ENCODE data around the gene ATXN2L.

The ATXN2L gene

DNA sequence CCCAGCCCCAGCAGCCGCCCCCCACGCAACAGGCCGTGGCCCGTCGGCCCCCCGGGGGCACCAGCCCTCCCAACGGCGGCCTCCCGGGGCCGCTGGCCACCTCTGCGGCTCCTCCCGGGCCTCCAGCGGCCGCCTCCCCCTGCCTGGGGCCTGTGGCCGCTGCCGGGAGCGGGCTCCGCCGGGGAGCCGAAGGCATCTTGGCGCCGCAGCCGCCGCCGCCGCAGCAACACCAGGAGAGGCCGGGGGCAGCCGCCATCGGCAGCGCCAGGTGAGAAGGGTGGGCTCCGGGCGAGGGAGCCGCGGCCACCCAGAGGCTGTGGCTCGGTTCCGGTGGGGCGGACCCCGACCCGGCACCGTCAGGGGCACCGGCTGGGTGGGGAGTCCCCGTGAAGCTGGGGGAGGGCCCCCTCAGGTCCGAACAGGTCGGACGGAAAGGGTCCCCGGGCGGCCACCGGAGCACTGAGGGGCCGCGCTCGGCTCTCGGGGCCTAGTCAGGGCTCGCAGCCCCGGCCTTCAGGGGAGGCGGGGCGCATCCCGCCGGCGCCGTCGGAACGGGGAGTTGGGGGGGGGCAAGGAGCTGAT lies 583 bp downstream of the ATXN2L start:
- H3K36me3 ChIP-seq (ENCODE audit: insufficient read depth, low read length) = peaks cover 39% of the 10 kb centered on the region
- H3K9me3 ChIP-seq (ENCODE audit: low read depth, low read length) = no peaks in the 10 kb centered on the region
- DNase-seq (ENCODE audit: low read depth, low spot score) = no peak
- H3K4me3 ChIP-seq = peak overlapping the region; percentile 89
- TF ChIP-seq FOXP2 (optimal IDR thresholded peaks at IDR 0.05; ENCODE audit: control extremely low read depth, extremely low read length, insufficient read depth) (no peak), EZH2 (IDR thresholded peaks at IDR 0.05) (no peak), POLR2AphosphoS5 (IDR thresholded peaks at IDR 0.05; ENCODE audit: borderline replicate concordance, low read depth, low read length) (no peak)
- peak overlapping the region; percentile 100 for H3K9ac ChIP-seq (ENCODE audit: insufficient read length)
- peak overlapping the region; percentile 98 for H3K27ac ChIP-seq

DNA sequence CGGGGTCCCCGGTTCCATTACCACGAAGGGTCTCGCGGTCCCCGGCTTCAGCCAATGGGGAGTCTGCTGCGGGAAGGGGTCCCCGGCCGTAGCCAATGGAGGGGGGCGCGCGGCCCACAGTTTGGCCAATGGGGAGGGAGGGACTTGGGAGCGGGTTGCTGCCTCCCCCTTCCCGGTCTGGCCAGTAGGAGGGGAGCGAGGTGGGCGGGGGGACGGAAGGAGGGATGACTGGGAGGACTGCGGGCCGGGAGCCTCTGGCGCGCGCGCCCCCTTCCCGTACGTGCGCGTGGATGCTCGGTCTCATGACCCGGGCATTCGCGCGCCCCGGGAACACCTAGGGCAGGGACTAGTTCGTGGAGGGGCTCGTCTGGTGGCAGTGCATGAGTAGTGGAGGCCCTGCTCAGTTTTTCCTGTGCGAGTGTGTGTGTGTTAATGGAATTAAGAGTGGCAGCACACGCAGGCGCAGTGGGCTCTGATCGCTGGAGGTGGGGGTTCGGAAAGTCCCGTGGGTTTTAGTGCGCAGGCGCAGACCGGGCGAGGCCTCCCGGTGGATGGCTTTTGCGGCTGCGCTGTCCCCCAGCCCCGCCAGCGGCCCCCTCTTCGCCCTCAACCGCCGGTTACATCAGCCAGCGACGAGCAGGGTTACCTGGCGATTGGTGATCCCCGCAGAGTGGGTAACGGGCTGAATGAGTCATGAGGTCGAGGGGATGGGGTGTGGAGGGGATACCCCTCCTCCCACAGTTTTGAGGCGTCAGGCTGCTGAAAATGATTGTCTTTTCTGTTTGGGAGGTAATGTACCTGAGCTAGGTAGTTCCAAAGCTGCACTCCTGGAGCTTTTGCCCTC lies 1.3 kb downstream of the ATXN2L start:
- Histone ChIP-seq H3K27ac (peak overlapping the region; percentile 98), H3K36me3 (ENCODE audit: insufficient read depth, low read length) (peaks cover 46% of the 10 kb centered on the region), H3K9ac (ENCODE audit: insufficient read length) (peak overlapping the region; percentile 100), H3K4me3 (peak overlapping the region; percentile 89), H3K9me3 (ENCODE audit: low read depth, low read length) (no peaks in the 10 kb centered on the region)
- TF ChIP-seq EZH2 (IDR thresholded peaks at IDR 0.05) (no peak), POLR2AphosphoS5 (IDR thresholded peaks at IDR 0.05; ENCODE audit: borderline replicate concordance, low read depth, low read length) (peak; percentile 81), FOXP2 (optimal IDR thresholded peaks at IDR 0.05; ENCODE audit: control extremely low read depth, extremely low read length, insufficient read depth) (peak; percentile 18)
- DNase-seq (ENCODE audit: low read depth, low spot score) = peak; percentile 72

DNA sequence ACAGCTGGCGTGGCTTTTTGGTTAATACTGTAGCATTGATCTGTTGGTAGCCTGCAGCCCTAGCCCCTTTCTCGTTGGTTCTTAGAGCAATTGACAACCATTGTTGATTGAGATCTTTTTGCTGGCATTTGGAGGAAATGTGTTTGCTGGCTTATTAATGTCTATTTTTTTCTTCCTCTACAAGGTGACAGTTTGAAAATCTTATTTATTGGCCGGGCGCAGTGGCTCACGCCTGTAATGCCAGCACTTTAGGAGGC lies 1.8 kb downstream of the ATXN2L start:
- Histone ChIP-seq H3K9ac (ENCODE audit: insufficient read length) (peak overlapping the region; percentile 95), H3K4me3 (peak overlapping the region; percentile 89), H3K9me3 (ENCODE audit: low read depth, low read length) (no peaks in the 10 kb centered on the region), H3K36me3 (ENCODE audit: insufficient read depth, low read length) (peaks cover 52% of the 10 kb centered on the region), H3K27ac (peak overlapping the region; percentile 97)
- DNase-seq (ENCODE audit: low read depth, low spot score) = no peak
- TF ChIP-seq EZH2 (IDR thresholded peaks at IDR 0.05) (no peak), FOXP2 (optimal IDR thresholded peaks at IDR 0.05; ENCODE audit: control extremely low read depth, extremely low read length, insufficient read depth) (no peak), POLR2AphosphoS5 (IDR thresholded peaks at IDR 0.05; ENCODE audit: borderline replicate concordance, low read depth, low read length) (no peak)

DNA sequence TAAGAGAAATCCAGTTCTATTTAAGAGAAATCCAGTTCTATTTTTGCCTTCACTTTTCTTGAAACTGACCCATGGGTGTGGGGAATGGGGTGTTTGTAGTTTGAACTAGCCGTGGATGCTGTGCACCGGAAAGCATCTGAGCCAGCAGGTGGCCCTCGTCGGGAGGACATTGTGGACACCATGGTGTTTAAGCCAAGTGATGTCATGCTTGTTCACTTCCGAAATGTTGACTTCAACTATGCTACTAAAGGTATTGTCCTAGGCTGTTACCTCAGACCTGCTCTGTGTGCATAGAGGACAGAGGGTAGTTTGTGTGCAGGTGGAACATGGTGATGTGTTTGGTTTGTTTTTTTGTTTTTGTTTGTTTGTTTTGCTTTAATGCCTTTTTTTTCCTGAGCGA lies 3.3 kb downstream of the ATXN2L start:
- TF ChIP-seq EZH2 (IDR thresholded peaks at IDR 0.05) = no peak
- no peak for TF ChIP-seq FOXP2 (optimal IDR thresholded peaks at IDR 0.05; ENCODE audit: control extremely low read depth, extremely low read length, insufficient read depth)
- TF ChIP-seq POLR2AphosphoS5 (IDR thresholded peaks at IDR 0.05; ENCODE audit: borderline replicate concordance, low read depth, low read length) = no peak
- peak overlapping the region; percentile 95 for H3K9ac ChIP-seq (ENCODE audit: insufficient read length)
- peak overlapping the region; percentile 89; the same call in 1 of the 2 replicates for H3K4me3 ChIP-seq
- no peak overlapping the region for H3K27ac ChIP-seq
- no peak for DNase-seq (ENCODE audit: low read depth, low spot score)
- peaks cover 67% of the 10 kb centered on the region for H3K36me3 ChIP-seq (ENCODE audit: insufficient read depth, low read length)
- no peaks in the 10 kb centered on the region for H3K9me3 ChIP-seq (ENCODE audit: low read depth, low read length)

DNA sequence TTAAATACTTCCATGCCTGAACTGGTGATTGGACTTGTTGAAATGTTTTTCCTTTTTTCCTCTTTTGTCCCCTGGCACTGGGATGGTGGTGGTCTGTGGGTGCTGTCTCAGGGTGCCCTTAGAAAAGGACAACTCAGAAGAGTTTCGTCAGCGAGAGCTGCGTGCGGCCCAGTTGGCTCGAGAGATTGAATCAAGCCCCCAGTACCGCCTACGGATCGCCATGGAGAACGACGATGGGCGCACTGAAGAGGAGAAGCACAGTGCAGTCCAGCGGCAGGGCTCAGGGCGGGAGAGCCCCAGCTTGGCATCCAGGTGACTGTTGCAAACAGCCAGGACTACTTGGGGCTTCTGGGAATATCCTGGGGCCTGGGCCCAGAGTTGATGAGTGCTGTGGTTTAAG lies 6.9 kb downstream of the ATXN2L start:
- TF ChIP-seq EZH2 (IDR thresholded peaks at IDR 0.05) (no peak), POLR2AphosphoS5 (IDR thresholded peaks at IDR 0.05; ENCODE audit: borderline replicate concordance, low read depth, low read length) (no peak), FOXP2 (optimal IDR thresholded peaks at IDR 0.05; ENCODE audit: control extremely low read depth, extremely low read length, insufficient read depth) (no peak)
- Histone ChIP-seq H3K4me3 (no peak overlapping the region), H3K9me3 (ENCODE audit: low read depth, low read length) (no peaks in the 10 kb centered on the region), H3K36me3 (ENCODE audit: insufficient read depth, low read length) (peaks cover 100% of the 10 kb centered on the region), H3K9ac (ENCODE audit: insufficient read length) (no peak overlapping the region), H3K27ac (no peak overlapping the region)
- no peak for DNase-seq (ENCODE audit: low read depth, low spot score)

DNA sequence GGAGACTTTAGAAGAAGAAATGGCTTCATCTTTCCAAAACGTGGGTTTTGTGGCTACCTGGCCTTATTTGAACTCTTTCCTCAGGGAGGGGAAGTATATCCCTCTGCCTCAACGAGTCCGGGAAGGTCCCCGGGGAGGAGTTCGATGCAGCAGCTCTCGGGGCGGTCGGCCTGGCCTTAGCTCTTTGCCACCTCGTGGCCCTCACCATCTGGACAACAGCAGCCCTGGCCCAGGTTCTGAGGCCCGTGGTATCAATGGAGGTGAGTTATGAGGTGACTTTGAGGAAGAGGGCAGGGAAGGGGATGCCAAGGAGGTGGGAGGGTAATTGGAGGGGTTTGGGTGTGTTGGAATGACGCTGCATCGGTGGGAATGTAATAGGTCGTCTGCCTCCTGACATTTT lies 7.7 kb downstream of the ATXN2L start:
- Histone ChIP-seq H3K4me3 (no peak overlapping the region), H3K36me3 (ENCODE audit: insufficient read depth, low read length) (peaks cover 100% of the 10 kb centered on the region), H3K27ac (no peak overlapping the region), H3K9me3 (ENCODE audit: low read depth, low read length) (no peaks in the 10 kb centered on the region), H3K9ac (ENCODE audit: insufficient read length) (no peak overlapping the region)
- TF ChIP-seq FOXP2 (optimal IDR thresholded peaks at IDR 0.05; ENCODE audit: control extremely low read depth, extremely low read length, insufficient read depth) = no peak
- TF ChIP-seq POLR2AphosphoS5 (IDR thresholded peaks at IDR 0.05; ENCODE audit: borderline replicate concordance, low read depth, low read length) = no peak
- no peak for TF ChIP-seq EZH2 (IDR thresholded peaks at IDR 0.05)
- DNase-seq (ENCODE audit: low read depth, low spot score) = no peak

DNA sequence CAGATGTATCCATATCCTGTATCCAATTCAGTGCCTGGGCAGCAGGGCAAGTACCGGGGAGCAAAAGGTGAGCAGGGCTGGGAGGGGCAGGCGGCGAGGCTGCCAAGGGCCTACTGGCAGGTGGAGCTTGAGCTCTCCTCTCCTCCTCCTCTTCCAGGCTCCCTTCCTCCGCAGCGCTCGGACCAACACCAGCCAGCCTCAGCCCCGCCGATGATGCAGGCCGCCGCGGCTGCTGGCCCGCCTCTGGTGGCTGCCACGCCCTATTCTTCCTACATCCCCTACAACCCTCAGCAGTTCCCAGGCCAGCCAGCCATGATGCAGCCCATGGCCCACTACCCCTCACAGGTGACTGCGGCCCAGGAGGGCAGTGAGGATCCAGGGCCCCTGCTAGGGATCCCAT lies 11.6 kb downstream of the ATXN2L start:
- DNase-seq (ENCODE audit: low read depth, low spot score) = no peak
- H3K36me3 ChIP-seq (ENCODE audit: insufficient read depth, low read length) = peaks cover 85% of the 10 kb centered on the region
- no peak overlapping the region for H3K27ac ChIP-seq
- H3K9ac ChIP-seq (ENCODE audit: insufficient read length) = no peak overlapping the region
- no peak for TF ChIP-seq POLR2AphosphoS5 (IDR thresholded peaks at IDR 0.05; ENCODE audit: borderline replicate concordance, low read depth, low read length)
- TF ChIP-seq EZH2 (IDR thresholded peaks at IDR 0.05) = no peak
- TF ChIP-seq FOXP2 (optimal IDR thresholded peaks at IDR 0.05; ENCODE audit: control extremely low read depth, extremely low read length, insufficient read depth) = no peak
- no peak overlapping the region for H3K4me3 ChIP-seq
- no peaks in the 10 kb centered on the region for H3K9me3 ChIP-seq (ENCODE audit: low read depth, low read length)

DNA sequence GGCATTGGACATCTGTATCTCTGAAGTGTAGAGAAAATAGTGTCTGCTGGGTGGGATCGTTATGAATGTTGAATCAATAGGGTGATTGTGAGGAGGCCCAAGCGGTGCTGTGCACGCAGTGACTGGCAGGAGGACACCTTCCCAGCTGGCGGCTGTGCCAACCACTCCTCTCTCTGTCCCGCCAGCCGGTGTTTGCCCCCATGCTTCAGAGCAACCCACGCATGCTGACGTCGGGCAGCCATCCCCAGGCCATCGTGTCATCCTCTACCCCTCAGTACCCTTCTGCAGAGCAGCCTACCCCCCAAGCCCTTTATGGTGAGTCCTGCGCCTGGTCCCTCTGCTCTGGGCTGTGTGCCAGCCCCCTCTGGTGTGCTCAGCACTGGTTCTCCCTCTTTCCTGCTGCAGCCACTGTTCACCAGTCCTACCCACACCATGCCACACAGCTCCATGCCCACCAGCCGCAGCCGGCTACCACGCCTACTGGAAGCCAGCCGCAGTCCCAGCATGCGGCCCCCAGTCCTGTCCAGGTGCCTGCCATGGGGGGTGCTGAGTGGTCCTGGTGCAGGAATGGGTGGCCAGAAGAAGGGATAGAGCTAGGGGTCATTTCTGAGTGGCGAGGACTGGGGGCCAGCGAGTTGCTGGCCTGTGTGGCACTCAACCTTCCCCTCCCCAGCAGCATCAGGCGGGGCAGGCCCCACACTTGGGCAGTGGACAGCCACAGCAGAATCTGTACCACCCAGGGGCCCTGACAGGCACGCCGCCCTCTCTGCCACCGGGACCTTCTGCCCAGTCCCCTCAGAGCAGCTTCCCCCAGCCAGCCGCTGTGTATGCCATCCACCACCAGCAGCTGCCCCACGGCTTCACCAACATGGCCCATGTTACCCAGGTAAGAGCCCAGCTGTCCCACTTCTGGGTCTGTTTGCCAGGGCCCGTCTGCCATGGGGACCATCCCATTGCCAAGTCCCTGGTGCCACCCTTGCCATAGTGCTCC lies 12.4 kb downstream of the ATXN2L start:
- Histone ChIP-seq H3K9ac (ENCODE audit: insufficient read length) (no peak overlapping the region), H3K4me3 (no peak overlapping the region), H3K9me3 (ENCODE audit: low read depth, low read length) (no peaks in the 10 kb centered on the region), H3K27ac (no peak overlapping the region), H3K36me3 (ENCODE audit: insufficient read depth, low read length) (peaks cover 76% of the 10 kb centered on the region)
- TF ChIP-seq FOXP2 (optimal IDR thresholded peaks at IDR 0.05; ENCODE audit: control extremely low read depth, extremely low read length, insufficient read depth) = no peak
- TF ChIP-seq EZH2 (IDR thresholded peaks at IDR 0.05) = no peak
- no peak for TF ChIP-seq POLR2AphosphoS5 (IDR thresholded peaks at IDR 0.05; ENCODE audit: borderline replicate concordance, low read depth, low read length)
- DNase-seq (ENCODE audit: low read depth, low spot score) = no peak

Data from SK-N-MC (cell line).